ENCODE data around the gene SLC9B2. TPM values are rescaled to one million over a fixed set of nuclear protein-coding genes. Genes with fewer than 3 reads are reported as not detected.

SLC9B2 gene
- total RNA-seq, 1 experiment from 2014 or later: 22.1 TPM

GRCh38 chr4:103085555-103086196 lies 9.1 kb upstream of the SLC9B2 start:
- intact Hi-C loops (cut with micrococcal nuclease; ENCODE audit: unreplicated experiment): no loop called here
- no peaks in the 10 kb centered on the region for H3K9me3 Mint-ChIP-seq (ENCODE audit: unreplicated experiment)
- no peaks in the 10 kb centered on the region; the same call in 1 of the 2 replicates for H3K36me3 ChIP-seq (ENCODE audit: control insufficient read depth, insufficient read depth, low read length)
- no peak overlapping the region for H3K27ac Mint-ChIP-seq (ENCODE audit: unreplicated experiment)
- H3K27me3 ChIP-seq (replicated peaks; ENCODE audit: control insufficient read depth, insufficient read depth, low read length): no peaks in the 10 kb centered on the region
- ChIA-PET CTCF (no interaction called here), POLR2A (no interaction called here)
- no peak for TF ChIP-seq CTCF (IDR thresholded peaks at IDR 0.05; ENCODE audit: insufficient read depth in 1 of 2, low read depth in 1 of 2, low read length in 1 of 2, severe bottlenecking in 1 of 2, unreplicated experiment in 1 of 2)
- H3K9me3 ChIP-seq: no peaks in the 10 kb centered on the region
- no peaks in the 10 kb centered on the region for H3K4me1 ChIP-seq
- no peaks in the 10 kb centered on the region for H3K36me3 Mint-ChIP-seq (ENCODE audit: insufficient read depth, unreplicated experiment)
- BruUV-seq (replicated peaks): no TSS peak
- H3K4me3 Mint-ChIP-seq (ENCODE audit: unreplicated experiment): no peak overlapping the region
- H3K27me3 Mint-ChIP-seq (ENCODE audit: insufficient read depth, unreplicated experiment): no peaks in the 10 kb centered on the region
- no peak for DNase-seq
- no peak overlapping the region for H3K4me3 ChIP-seq (ENCODE audit: low read depth, low read length)
- no peaks in the 10 kb centered on the region for H3K4me1 Mint-ChIP-seq (ENCODE audit: low read depth, unreplicated experiment)

GRCh38 chr4:103079621-103080020 lies 3.1 kb upstream of the SLC9B2 start:
- intact Hi-C loops (cut with micrococcal nuclease; ENCODE audit: unreplicated experiment): loop anchor here (5.0 kb wide), 1 partner anchor 252 kb away; the partner anchor contains the start of gene UBE2D3
- Mint-ChIP-seq H3K4me3 (ENCODE audit: unreplicated experiment) (no peak overlapping the region), H3K4me1 (ENCODE audit: low read depth, unreplicated experiment) (peaks cover 5% of the 10 kb centered on the region), H3K9me3 (ENCODE audit: unreplicated experiment) (no peaks in the 10 kb centered on the region), H3K36me3 (ENCODE audit: insufficient read depth, unreplicated experiment) (peaks cover 5% of the 10 kb centered on the region), H3K27me3 (ENCODE audit: insufficient read depth, unreplicated experiment) (no peaks in the 10 kb centered on the region), H3K27ac (ENCODE audit: unreplicated experiment) (no peak overlapping the region)
- Histone ChIP-seq H3K4me1 (0 out of 2 replicates have a peak, but pooled peaks cover 11% of the 10 kb centered on the region), H3K36me3 (ENCODE audit: control insufficient read depth, insufficient read depth, low read length) (no peaks in the 10 kb centered on the region), H3K27me3 (replicated peaks; ENCODE audit: control insufficient read depth, insufficient read depth, low read length) (no peaks in the 10 kb centered on the region), H3K4me3 (ENCODE audit: low read depth, low read length) (no peak overlapping the region), H3K9me3 (no peaks in the 10 kb centered on the region)
- DNase-seq: no peak
- ChIA-PET CTCF (no interaction called here), POLR2A (interaction anchor here (0.6 kb wide), 1 partner anchor 50 kb away, joined by 3 read pairs; no protein-coding TSS in a partner anchor)
- TF ChIP-seq CTCF (IDR thresholded peaks at IDR 0.05; ENCODE audit: insufficient read depth in 1 of 2, low read depth in 1 of 2, low read length in 1 of 2, severe bottlenecking in 1 of 2, unreplicated experiment in 1 of 2): no peak
- BruUV-seq (replicated peaks): no TSS peak

GRCh38 chr4:103075894-103076746 lies 441 bp downstream of the SLC9B2 start:
- TF ChIP-seq CTCF (IDR thresholded peaks at IDR 0.05; ENCODE audit: insufficient read depth in 1 of 2, low read depth in 1 of 2, low read length in 1 of 2, severe bottlenecking in 1 of 2, unreplicated experiment in 1 of 2): no peak
- Mint-ChIP-seq H3K9me3 (ENCODE audit: unreplicated experiment) (no peaks in the 10 kb centered on the region), H3K36me3 (ENCODE audit: insufficient read depth, unreplicated experiment) (peaks cover 10% of the 10 kb centered on the region), H3K4me3 (ENCODE audit: unreplicated experiment) (peak overlapping the region; percentile 77), H3K27ac (ENCODE audit: unreplicated experiment) (peak overlapping the region; percentile 58), H3K27me3 (ENCODE audit: insufficient read depth, unreplicated experiment) (no peaks in the 10 kb centered on the region), H3K4me1 (ENCODE audit: low read depth, unreplicated experiment) (peaks cover 6% of the 10 kb centered on the region)
- no peaks in the 10 kb centered on the region for H3K36me3 ChIP-seq (ENCODE audit: control insufficient read depth, insufficient read depth, low read length)
- H3K4me3 ChIP-seq (ENCODE audit: low read depth, low read length): peak overlapping the region; percentile 88
- ChIA-PET POLR2A (interaction anchor here (0.5 to 0.6 kb wide), 2 partner anchors 8 to 645 kb away, joined by 4 to 8 read pairs; no protein-coding TSS in a partner anchor), CTCF (interaction anchor here (1.2 kb wide), 1 partner anchor 455 kb away, joined by 3 read pairs; no protein-coding TSS in a partner anchor)
- no peaks in the 10 kb centered on the region for H3K9me3 ChIP-seq
- peaks cover 15% of the 10 kb centered on the region; the same call in 1 of the 2 replicates for H3K4me1 ChIP-seq
- DNase-seq: peak; percentile 61 to 67
- H3K27me3 ChIP-seq (replicated peaks; ENCODE audit: control insufficient read depth, insufficient read depth, low read length): no peaks in the 10 kb centered on the region
- no TSS peak for BruUV-seq (replicated peaks)
- intact Hi-C loops (cut with micrococcal nuclease; ENCODE audit: unreplicated experiment): loop anchor here (1.0 to 5.0 kb wide), 3 partner anchors 30 to 249 kb away; partner anchors contain the start of genes SLC9B1 and UBE2D3

Data from Caco-2 (cell line).